WTC11 (cell line): ENCODE results near the gene URM1.

Source experiments
- CREB1 ChIP-seq: sonication (generic); formaldehyde crosslinking; IDR thresholded peaks from 2 replicates; pipeline ENCODE4 v1.8.0; 2023; ENCODE audit warnings: mild to moderate bottlenecking, missing genetic modification reagents
- RELA ChIP-seq: sonication (generic); formaldehyde crosslinking; IDR thresholded peaks from 2 replicates; pipeline ENCODE4 v1.8.1; 2022; ENCODE audit warnings: missing genetic modification reagents, mild to moderate bottlenecking, borderline replicate concordance
- ZNF138 ChIP-seq: sonication (generic); formaldehyde crosslinking; conservative IDR thresholded peaks from 2 replicates; pipeline ENCODE4 v1.8.1; 2022; ENCODE audit warnings: mild to moderate bottlenecking, moderate library complexity, missing genetic modification reagents
- ZNF263 ChIP-seq: sonication (generic); formaldehyde crosslinking; IDR thresholded peaks from 2 replicates; pipeline ENCODE4 v1.8.1; 2022; ENCODE audit warnings: low read depth, mild to moderate bottlenecking, moderate library complexity, missing genetic modification reagents
- TF ChIP-seq, protein P1 (sequence below): fragments of 200-600 bp; IDR thresholded peaks from 2 replicates; pipeline ENCODE4 v1.8.0; 2022; ENCODE audit warnings: antibody characterized with exemption
- TF ChIP-seq, protein P2 (sequence below): sonication (generic); formaldehyde crosslinking; IDR thresholded peaks from 2 replicates; pipeline ENCODE4 v1.8.0; 2022; ENCODE audit warnings: mild to moderate bottlenecking, missing genetic modification reagents
- TF ChIP-seq, protein P3 (sequence below): sonication (generic); formaldehyde crosslinking; IDR thresholded peaks from 2 replicates; pipeline ENCODE4 v1.8.0; 2022; ENCODE audit warnings: mild to moderate bottlenecking, missing genetic modification reagents
- TF ChIP-seq, protein P4 (sequence below): sonication (generic); formaldehyde crosslinking; IDR thresholded peaks from 2 replicates; pipeline ENCODE4 v1.8.1; 2023; ENCODE audit warnings: mild to moderate bottlenecking, missing genetic modification reagents, moderate library complexity

DNA sequence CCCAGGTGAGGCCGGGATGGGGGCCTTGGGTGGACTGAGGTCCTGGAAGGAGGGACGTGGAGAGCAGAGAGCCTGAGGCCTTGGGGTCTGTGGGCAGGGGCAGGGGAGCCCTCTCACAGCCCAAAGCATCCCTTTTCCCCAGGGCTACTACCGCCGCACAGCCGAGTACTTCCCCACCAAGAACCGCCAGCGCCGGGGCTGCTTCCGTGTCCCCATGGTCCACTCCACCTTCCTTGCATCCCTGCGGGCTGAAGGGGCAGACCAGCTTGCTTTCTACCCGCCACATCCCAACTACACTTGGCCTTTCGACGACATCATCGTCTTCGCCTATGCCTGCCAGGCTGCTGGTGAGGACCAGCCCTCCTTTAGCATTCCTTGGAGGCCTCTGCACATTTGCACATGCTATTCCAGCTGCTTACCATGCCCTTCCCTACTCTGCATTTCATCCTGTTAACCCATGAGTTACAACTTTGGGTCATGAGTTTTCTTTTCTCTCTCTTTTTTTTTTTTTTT, 53.1 kb downstream of the URM1 start:
- TF ChIP-seq, protein P1, sequence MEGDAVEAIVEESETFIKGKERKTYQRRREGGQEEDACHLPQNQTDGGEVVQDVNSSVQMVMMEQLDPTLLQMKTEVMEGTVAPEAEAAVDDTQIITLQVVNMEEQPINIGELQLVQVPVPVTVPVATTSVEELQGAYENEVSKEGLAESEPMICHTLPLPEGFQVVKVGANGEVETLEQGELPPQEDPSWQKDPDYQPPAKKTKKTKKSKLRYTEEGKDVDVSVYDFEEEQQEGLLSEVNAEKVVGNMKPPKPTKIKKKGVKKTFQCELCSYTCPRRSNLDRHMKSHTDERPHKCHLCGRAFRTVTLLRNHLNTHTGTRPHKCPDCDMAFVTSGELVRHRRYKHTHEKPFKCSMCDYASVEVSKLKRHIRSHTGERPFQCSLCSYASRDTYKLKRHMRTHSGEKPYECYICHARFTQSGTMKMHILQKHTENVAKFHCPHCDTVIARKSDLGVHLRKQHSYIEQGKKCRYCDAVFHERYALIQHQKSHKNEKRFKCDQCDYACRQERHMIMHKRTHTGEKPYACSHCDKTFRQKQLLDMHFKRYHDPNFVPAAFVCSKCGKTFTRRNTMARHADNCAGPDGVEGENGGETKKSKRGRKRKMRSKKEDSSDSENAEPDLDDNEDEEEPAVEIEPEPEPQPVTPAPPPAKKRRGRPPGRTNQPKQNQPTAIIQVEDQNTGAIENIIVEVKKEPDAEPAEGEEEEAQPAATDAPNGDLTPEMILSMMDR: no peak
- TF ChIP-seq RELA: no peak
- TF ChIP-seq CREB1 (CRISPR knock-in tag): no peak
- no peak for TF ChIP-seq ZNF138 (CRISPR knock-in tag)
- TF ChIP-seq, protein P2, sequence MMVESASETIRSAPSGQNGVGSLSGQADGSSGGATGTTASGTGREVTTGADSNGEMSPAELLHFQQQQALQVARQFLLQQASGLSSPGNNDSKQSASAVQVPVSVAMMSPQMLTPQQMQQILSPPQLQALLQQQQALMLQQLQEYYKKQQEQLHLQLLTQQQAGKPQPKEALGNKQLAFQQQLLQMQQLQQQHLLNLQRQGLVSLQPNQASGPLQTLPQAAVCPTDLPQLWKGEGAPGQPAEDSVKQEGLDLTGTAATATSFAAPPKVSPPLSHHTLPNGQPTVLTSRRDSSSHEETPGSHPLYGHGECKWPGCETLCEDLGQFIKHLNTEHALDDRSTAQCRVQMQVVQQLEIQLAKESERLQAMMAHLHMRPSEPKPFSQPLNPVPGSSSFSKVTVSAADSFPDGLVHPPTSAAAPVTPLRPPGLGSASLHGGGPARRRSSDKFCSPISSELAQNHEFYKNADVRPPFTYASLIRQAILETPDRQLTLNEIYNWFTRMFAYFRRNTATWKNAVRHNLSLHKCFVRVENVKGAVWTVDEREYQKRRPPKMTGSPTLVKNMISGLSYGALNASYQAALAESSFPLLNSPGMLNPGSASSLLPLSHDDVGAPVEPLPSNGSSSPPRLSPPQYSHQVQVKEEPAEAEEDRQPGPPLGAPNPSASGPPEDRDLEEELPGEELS: no peak
- TF ChIP-seq, protein P3, sequence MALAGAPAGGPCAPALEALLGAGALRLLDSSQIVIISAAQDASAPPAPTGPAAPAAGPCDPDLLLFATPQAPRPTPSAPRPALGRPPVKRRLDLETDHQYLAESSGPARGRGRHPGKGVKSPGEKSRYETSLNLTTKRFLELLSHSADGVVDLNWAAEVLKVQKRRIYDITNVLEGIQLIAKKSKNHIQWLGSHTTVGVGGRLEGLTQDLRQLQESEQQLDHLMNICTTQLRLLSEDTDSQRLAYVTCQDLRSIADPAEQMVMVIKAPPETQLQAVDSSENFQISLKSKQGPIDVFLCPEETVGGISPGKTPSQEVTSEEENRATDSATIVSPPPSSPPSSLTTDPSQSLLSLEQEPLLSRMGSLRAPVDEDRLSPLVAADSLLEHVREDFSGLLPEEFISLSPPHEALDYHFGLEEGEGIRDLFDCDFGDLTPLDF (CRISPR knock-in tag): no peak
- TF ChIP-seq ZNF263 (CRISPR knock-in tag): no peak
- TF ChIP-seq, protein P4, sequence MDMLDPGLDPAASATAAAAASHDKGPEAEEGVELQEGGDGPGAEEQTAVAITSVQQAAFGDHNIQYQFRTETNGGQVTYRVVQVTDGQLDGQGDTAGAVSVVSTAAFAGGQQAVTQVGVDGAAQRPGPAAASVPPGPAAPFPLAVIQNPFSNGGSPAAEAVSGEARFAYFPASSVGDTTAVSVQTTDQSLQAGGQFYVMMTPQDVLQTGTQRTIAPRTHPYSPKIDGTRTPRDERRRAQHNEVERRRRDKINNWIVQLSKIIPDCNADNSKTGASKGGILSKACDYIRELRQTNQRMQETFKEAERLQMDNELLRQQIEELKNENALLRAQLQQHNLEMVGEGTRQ: no peak
